ENCODE data around the gene CHPT1. TPM values are rescaled to one million over a fixed set of nuclear protein-coding genes. Genes with fewer than 3 reads are reported as not detected.
"Not testable (repeated sequence)": the region's sequence is repeated elsewhere in the genome, so short reads cannot be mapped to it uniquely, and the experiment has no call there.

Gene CHPT1
- total RNA-seq, 1 donor from 2014 or later, result 16.9 TPM

DNA sequence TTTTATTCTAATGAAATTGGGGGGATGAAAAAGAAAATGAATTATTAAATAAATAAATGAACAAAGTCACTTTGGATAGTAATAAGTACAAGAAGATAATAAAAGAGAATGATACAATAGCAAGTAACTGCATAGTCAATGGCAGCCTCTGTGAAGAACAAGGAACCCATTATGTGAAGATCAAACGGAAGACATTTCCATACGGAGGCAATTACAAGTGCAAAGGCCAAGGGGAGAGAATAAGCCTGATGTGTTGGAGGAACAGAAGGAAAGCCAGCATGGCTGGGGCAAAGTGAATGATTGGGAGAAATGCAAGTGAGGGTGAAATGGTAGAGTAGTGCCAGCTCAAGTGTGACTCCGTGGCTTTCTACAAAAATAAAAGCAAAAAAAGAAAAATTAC is 43.9 kb upstream of the CHPT1 start:
- no peak for TF ChIP-seq CTCF (IDR thresholded peaks at IDR 0.05; ENCODE audit: unreplicated experiment)
- Mint-ChIP-seq H3K9me3 (no peaks in the 10 kb centered on the region), H3K4me1 (no peaks in the 10 kb centered on the region), H3K27ac (no peak overlapping the region), H3K4me3 (no peak overlapping the region), H3K36me3 (no peaks in the 10 kb centered on the region), H3K27me3 (ENCODE audit: low read depth) (peaks cover 38% of the 10 kb centered on the region)
- DNase-seq (ENCODE audit: low spot score in 2 of 2, unreplicated experiment in 2 of 2), result no peak

- DNase-seq (ENCODE audit: low spot score in 2 of 2, unreplicated experiment in 2 of 2), result no peak
- Mint-ChIP-seq H3K4me1 (no peaks in the 10 kb centered on the region), H3K9me3 (no peaks in the 10 kb centered on the region), H3K4me3 (no peak overlapping the region), H3K36me3 (no peaks in the 10 kb centered on the region), H3K27ac (no peak overlapping the region), H3K27me3 (ENCODE audit: low read depth) (peaks cover 30% of the 10 kb centered on the region)
- no peak for TF ChIP-seq CTCF (IDR thresholded peaks at IDR 0.05; ENCODE audit: unreplicated experiment)
Observed at GRCh38 chr12:101654442-101654841, 43.0 kb upstream of the CHPT1 start.

GRCh38 chr12:101655393-101655792 is 42.0 kb upstream of the CHPT1 start:
- Mint-ChIP-seq H3K4me3 (no peak overlapping the region), H3K27ac (no peak overlapping the region), H3K27me3 (ENCODE audit: low read depth) (peaks cover 28% of the 10 kb centered on the region), H3K9me3 (no peaks in the 10 kb centered on the region), H3K4me1 (no peaks in the 10 kb centered on the region), H3K36me3 (no peaks in the 10 kb centered on the region)
- no peak for DNase-seq (ENCODE audit: low spot score in 2 of 2, unreplicated experiment in 2 of 2)
- no peak for TF ChIP-seq CTCF (IDR thresholded peaks at IDR 0.05; ENCODE audit: unreplicated experiment)

- H3K4me3 Mint-ChIP-seq, H3K9me3 Mint-ChIP-seq, H3K36me3 Mint-ChIP-seq: not testable (repeated sequence)
Observed at GRCh38 chr12:101660662-101661061, 36.8 kb upstream of the CHPT1 start.

DNA sequence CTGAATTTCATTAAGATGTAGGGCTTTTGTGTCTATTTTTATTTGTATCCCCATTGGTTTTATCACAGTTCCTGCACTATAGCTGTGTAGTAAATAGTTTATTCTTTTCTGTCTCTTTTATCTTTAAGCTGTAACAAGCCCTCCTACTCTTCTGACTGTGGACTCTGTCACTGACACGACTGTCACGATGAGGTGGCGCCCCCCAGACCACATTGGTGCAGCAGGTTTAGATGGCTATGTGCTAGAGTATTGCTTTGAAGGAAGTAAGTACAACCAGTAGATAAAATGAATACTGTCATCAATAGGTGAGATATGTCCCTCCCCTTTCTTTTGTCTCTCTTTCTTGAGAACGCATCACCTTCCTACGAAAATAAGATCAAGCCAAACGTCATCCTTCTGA is 34.1 kb upstream of the CHPT1 start:
- H3K9me3 Mint-ChIP-seq, result no peaks in the 10 kb centered on the region
- no peak for TF ChIP-seq CTCF (IDR thresholded peaks at IDR 0.05; ENCODE audit: unreplicated experiment)
- no peaks in the 10 kb centered on the region for H3K36me3 Mint-ChIP-seq
- no peaks in the 10 kb centered on the region for H3K4me1 Mint-ChIP-seq
- peaks cover 19% of the 10 kb centered on the region for H3K27me3 Mint-ChIP-seq (ENCODE audit: low read depth)
- DNase-seq (ENCODE audit: low spot score in 2 of 2, unreplicated experiment in 2 of 2), result no peak
- no peak overlapping the region for H3K4me3 Mint-ChIP-seq
- H3K27ac Mint-ChIP-seq, result no peak overlapping the region

More at GRCh38 chr12:101660662-101661061, 36.8 kb upstream of the CHPT1 start:
- not testable (repeated sequence) for H3K27ac Mint-ChIP-seq; H3K4me1 Mint-ChIP-seq; DNase-seq (ENCODE audit: low spot score in 2 of 2, unreplicated experiment in 2 of 2)
- peaks cover 19% of the 10 kb centered on the region for H3K27me3 Mint-ChIP-seq (ENCODE audit: low read depth)

GRCh38 chr12:101664992-101665391 is 32.4 kb upstream of the CHPT1 start:
- H3K27ac Mint-ChIP-seq, result no peak overlapping the region
- no peaks in the 10 kb centered on the region for H3K36me3 Mint-ChIP-seq
- TF ChIP-seq CTCF (IDR thresholded peaks at IDR 0.05; ENCODE audit: unreplicated experiment), result no peak
- H3K4me1 Mint-ChIP-seq, result peaks cover 2% of the 10 kb centered on the region
- H3K9me3 Mint-ChIP-seq, result no peaks in the 10 kb centered on the region
- DNase-seq (ENCODE audit: low spot score in 2 of 2, unreplicated experiment in 2 of 2), result no peak
- H3K4me3 Mint-ChIP-seq, result no peak overlapping the region
- H3K27me3 Mint-ChIP-seq (ENCODE audit: low read depth), result peaks cover 19% of the 10 kb centered on the region

Measured in mesothelial cell of epicardium (in vitro differentiated cells).